Measurements from ENCODE around the gene CDYL.
"Not testable (repeated sequence)": the region's sequence is repeated elsewhere in the genome, so short reads cannot be mapped to it uniquely, and the experiment has no call there.

The CDYL gene

GRCh38 chr6:5004373-5005037 lies 228.3 kb downstream of the CDYL start:
- Histone ChIP-seq H3K27me3 (ENCODE audit: control insufficient read depth, insufficient read depth, low read length) (no peaks in the 10 kb centered on the region), H3K9ac (ENCODE audit: low read length) (peak overlapping the region; percentile 84), H3K4me1 (ENCODE audit: control insufficient read depth, insufficient read depth, low read length) (peaks cover 4% of the 10 kb centered on the region), H3K36me3 (ENCODE audit: control insufficient read depth, insufficient read depth, low read length) (peaks cover 3% of the 10 kb centered on the region), H3K27ac (ENCODE audit: low read depth, low read length) (peak overlapping the region; percentile 96), H3K4me3 (ENCODE audit: low read length) (peak overlapping the region; percentile 90)

DNA sequence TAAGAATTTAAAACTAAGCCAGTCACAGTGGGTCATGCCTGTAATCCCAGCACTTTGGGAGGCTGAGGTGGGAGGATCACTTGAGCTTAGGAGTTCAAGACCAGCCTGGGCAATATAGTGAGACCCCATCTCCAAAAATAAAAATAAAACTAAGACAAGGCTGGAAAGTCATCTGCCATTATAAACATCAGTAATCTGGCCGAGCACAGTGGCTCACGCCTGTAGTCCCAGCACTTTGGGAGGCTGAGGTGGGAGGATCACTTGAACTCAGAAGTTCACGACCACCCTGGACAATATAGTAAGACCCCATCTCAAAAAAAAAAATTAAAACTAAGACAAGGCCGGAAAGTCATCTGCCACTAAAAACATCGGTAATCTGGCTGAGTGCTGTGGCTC lies 228.8 kb downstream of the CDYL start:
- not testable (repeated sequence) for H3K27me3 ChIP-seq (ENCODE audit: control insufficient read depth, insufficient read depth, low read length); H3K4me1 ChIP-seq (ENCODE audit: control insufficient read depth, insufficient read depth, low read length); H3K4me3 ChIP-seq (ENCODE audit: low read length); H3K36me3 ChIP-seq (ENCODE audit: control insufficient read depth, insufficient read depth, low read length); H3K9ac ChIP-seq (ENCODE audit: low read length)
- peak overlapping the region; percentile 96 for H3K27ac ChIP-seq (ENCODE audit: low read depth, low read length)
